Fibroblast of lung (primary cell): Measurements from ENCODE around the gene EML3. TPM values are rescaled to one million over a fixed set of nuclear protein-coding genes. Genes with fewer than 3 reads are reported as not detected.
A peak's percentile ranks its signal among the peaks of the same experiment; 100 is the strongest.

Source experiments
- DNase-seq, 2 donors: peaks; one replicate each; pipeline versions ENCODE4 v3.0.0 to v3.0.0-alpha.2; 2010; ENCODE audit warnings: low read depth in 2 of 2
- H2AFZ ChIP-seq: 2 replicates; pipeline ENCODE4 v1.5.1; 2012; ENCODE audit warnings: low read length, control low read depth, inconsistent platforms
- H3K27ac ChIP-seq: 2 replicates; pipeline ENCODE4 v1.5.1; 2011; ENCODE audit warnings: low read length, control low read depth; ENCODE audit not compliant: insufficient read depth
- H3K27me3 ChIP-seq: 2 replicates; pipeline ENCODE4 v1.5.1; 2011; ENCODE audit warnings: mild to moderate bottlenecking, low read length; ENCODE audit not compliant: control insufficient read depth, insufficient read depth
- H3K36me3 ChIP-seq: 2 replicates; pipeline ENCODE4 v1.5.1; 2011; ENCODE audit warnings: low read length; ENCODE audit not compliant: control insufficient read depth, insufficient read depth
- H3K4me1 ChIP-seq: 2 replicates; pipeline ENCODE4 v1.5.1; 2011; ENCODE audit warnings: low read length; ENCODE audit not compliant: control insufficient read depth, insufficient read depth; ENCODE audit errors: extremely low read depth
- H3K4me2 ChIP-seq: 2 replicates; pipeline ENCODE4 v1.5.1; 2011; ENCODE audit warnings: low read length, control low read depth; ENCODE audit not compliant: insufficient read depth; ENCODE audit errors: extremely low read depth
- H3K4me3 ChIP-seq, 4 experiments: fragments of 200-600 bp in 1 of 4; sonication (generic) in 1 of 4; replicated peaks in 1 of 4; 2 replicates each; pipeline ENCODE4 v1.5.1; 2011 to 2016; ENCODE audit warnings: low read length in 4 of 4, low read depth in 3 of 4, mild to moderate bottlenecking in 3 of 4, control low read depth in 2 of 4, inconsistent platforms in 1 of 4, mixed read lengths in 1 of 4; ENCODE audit not compliant: insufficient read depth in 1 of 4; ENCODE audit errors: control extremely low read depth in 1 of 4
- H3K79me2 ChIP-seq: 2 replicates; pipeline ENCODE4 v1.5.1; 2012; ENCODE audit warnings: mild to moderate bottlenecking, low read length, inconsistent platforms; ENCODE audit not compliant: control insufficient read depth, insufficient read depth
- H3K9ac ChIP-seq: 2 replicates; pipeline ENCODE4 v1.5.1; 2011; ENCODE audit warnings: mild to moderate bottlenecking, low read length, control low read depth; ENCODE audit not compliant: insufficient read depth
- H3K9me3 ChIP-seq: 2 replicates; pipeline ENCODE4 v1.5.1; 2012; ENCODE audit warnings: low read depth, low read length; ENCODE audit not compliant: control insufficient read depth, insufficient read depth
- H4K20me1 ChIP-seq: 2 replicates; pipeline ENCODE4 v1.5.1; 2011; ENCODE audit warnings: low read length; ENCODE audit not compliant: control insufficient read depth, insufficient read depth; ENCODE audit errors: extremely low read depth
- EZH2 ChIP-seq: IDR thresholded peaks from 2 replicates; pipeline ENCODE4 v1.5.1; 2012; ENCODE audit warnings: low read length, control low read depth, mild to moderate bottlenecking; ENCODE audit errors: missing control alignments
- polyA plus RNA-seq, 2 donors: library from polyadenylated mRNA; depleted of rRNA in 1 of 2; stranded (reverse) in 1 of 2; unstranded in 1 of 2; fragments of >200 nt; gene quantifications; 2 replicates each; pipeline ENCODE4 v1.2.1, GENCODE V29; 2011 to 2012; ENCODE audit warnings: missing spikeins in 1 of 2
- total RNA-seq: library from RNA; depleted of rRNA; stranded (reverse); fragments of >200 nt; gene quantifications from 2 replicates; pipeline ENCODE4 v1.2.1, GENCODE V29; 2014
- TF ChIP-seq, protein P1 (sequence below), 2 donors: IDR thresholded peaks in 1 of 2; conservative IDR thresholded peaks in 1 of 2; 1 replicate in 1 of 2; 2 replicates in 1 of 2; pipeline ENCODE4 v1.5.1; 2011 to 2012; ENCODE audit warnings: low read length in 2 of 2, control low read depth in 1 of 2, inconsistent platforms in 1 of 2, low read depth in 1 of 2, mild to moderate bottlenecking in 1 of 2

The EML3 gene
- total and polyA plus RNA-seq, 2 donors (not counting 1 experiment from before 2014, with no cell fraction given): 20.5 to 22.6 TPM

- Histone ChIP-seq H3K9ac (peak overlapping the region; percentile 61), H3K4me3 (peak overlapping the region; percentile 69 to 87 (median 79)), H4K20me1 (no peaks in the 10 kb centered on the region), H3K36me3 (peaks cover 9% of the 10 kb centered on the region), H3K4me2 (peak overlapping the region; percentile 93), H3K4me1 (peaks cover 12% of the 10 kb centered on the region), H3K9me3 (no peaks in the 10 kb centered on the region), H3K79me2 (no peaks in the 10 kb centered on the region), H2AFZ (peak overlapping the region; percentile 79), H3K27me3 (no peaks in the 10 kb centered on the region), H3K27ac (peak overlapping the region; percentile 83)
- DNase-seq: peak; percentile 74 to 78
- TF ChIP-seq EZH2: no peak
- TF ChIP-seq, protein P1, sequence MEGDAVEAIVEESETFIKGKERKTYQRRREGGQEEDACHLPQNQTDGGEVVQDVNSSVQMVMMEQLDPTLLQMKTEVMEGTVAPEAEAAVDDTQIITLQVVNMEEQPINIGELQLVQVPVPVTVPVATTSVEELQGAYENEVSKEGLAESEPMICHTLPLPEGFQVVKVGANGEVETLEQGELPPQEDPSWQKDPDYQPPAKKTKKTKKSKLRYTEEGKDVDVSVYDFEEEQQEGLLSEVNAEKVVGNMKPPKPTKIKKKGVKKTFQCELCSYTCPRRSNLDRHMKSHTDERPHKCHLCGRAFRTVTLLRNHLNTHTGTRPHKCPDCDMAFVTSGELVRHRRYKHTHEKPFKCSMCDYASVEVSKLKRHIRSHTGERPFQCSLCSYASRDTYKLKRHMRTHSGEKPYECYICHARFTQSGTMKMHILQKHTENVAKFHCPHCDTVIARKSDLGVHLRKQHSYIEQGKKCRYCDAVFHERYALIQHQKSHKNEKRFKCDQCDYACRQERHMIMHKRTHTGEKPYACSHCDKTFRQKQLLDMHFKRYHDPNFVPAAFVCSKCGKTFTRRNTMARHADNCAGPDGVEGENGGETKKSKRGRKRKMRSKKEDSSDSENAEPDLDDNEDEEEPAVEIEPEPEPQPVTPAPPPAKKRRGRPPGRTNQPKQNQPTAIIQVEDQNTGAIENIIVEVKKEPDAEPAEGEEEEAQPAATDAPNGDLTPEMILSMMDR (conservative IDR thresholded peaks at IDR 0.05 in 1 of 2, IDR thresholded peaks at IDR 0.05 in 1 of 2; ENCODE audit: low read depth in 1 of 2, low read length in 2 of 2): peak in 1 of 2 donors; percentile 7
These were observed 740 bp downstream of the EML3 start for GRCh38 chr11:62611705-62612365.

DNA sequence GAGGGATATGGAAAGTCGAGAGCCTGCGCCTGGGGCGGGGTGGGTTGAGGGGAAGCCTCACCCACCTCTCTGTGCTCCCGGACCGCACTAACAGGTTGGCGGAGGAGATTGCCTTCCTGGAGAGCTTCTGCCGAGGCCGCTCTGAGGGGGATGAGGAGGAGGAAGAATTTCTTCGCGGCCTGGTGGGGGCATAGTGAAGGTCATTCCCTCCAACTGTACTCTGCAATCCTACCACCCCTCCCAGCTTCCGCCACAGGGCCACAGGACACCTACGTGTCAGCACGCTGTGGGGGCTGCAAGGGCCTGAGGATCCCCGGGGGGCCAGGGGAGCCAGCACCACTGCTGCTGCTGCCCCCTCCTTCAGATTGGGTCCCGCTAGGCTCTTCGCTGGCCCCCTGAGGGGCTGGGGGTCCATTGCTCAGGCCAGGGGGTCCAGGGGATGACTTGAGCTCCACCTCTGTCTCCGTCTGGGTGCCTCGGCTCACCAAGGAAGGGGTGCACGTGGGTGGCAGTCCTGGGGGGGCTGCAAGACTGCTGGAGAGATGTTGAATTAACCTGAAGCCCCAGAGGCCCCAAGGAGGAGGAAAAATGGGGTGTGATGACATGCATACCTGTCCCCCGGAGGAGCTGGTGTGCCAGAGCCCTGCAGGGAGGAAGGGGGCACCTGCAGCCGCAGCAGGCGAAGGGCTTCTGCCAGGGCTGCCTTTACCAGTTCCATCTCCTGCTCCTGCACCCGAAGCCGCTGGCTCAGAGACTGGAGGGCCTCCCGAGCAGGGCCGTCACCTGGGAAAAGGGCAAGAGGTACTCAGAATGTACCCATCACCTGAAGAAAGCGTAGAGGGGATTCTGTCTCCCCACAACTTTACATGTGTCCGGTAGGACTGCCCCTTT lies 1.5 kb downstream of the EML3 start:
- Histone ChIP-seq H3K9ac (peak overlapping the region; percentile 61), H3K4me3 (peak overlapping the region; percentile 69 to 87 (median 79)), H3K79me2 (no peaks in the 10 kb centered on the region), H2AFZ (peak overlapping the region; percentile 79), H4K20me1 (no peaks in the 10 kb centered on the region), H3K27me3 (no peaks in the 10 kb centered on the region), H3K4me1 (peaks cover 12% of the 10 kb centered on the region), H3K9me3 (no peaks in the 10 kb centered on the region), H3K4me2 (peak overlapping the region; percentile 93), H3K36me3 (peaks cover 4% of the 10 kb centered on the region), H3K27ac (peak overlapping the region; percentile 83)
- DNase-seq: no peak
- no peak for TF ChIP-seq EZH2
- TF ChIP-seq, protein P1 (conservative IDR thresholded peaks at IDR 0.05 in 1 of 2, IDR thresholded peaks at IDR 0.05 in 1 of 2; ENCODE audit: low read depth in 1 of 2, low read length in 2 of 2): no peak

DNA sequence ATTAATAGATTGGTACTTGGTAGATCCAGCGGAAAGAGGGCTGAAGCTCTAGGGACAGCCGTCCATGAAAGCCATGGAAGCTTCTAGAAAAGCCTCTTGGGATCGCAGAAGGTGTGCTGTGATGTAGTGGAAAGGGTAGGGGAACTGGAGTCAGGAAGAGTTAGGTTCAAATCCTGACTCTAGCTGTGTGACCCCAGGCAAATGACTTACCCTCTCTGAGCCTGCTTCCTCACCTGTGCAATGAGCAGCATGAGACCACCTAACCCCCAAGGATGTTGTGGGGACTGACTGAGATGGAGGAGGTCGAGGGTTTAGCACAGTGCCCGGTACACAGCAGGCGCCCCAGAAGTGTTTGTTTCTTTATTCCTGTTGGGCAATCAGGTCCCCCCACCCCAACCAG lies 2.2 kb downstream of the EML3 start:
- DNase-seq: no peak
- Histone ChIP-seq H3K9me3 (no peaks in the 10 kb centered on the region), H3K9ac (no peak overlapping the region), H4K20me1 (no peaks in the 10 kb centered on the region), H3K36me3 (peaks cover 8% of the 10 kb centered on the region), H3K4me1 (peaks cover 12% of the 10 kb centered on the region), H3K4me2 (no peak overlapping the region), H3K27me3 (no peaks in the 10 kb centered on the region), H3K4me3 (no peak overlapping the region), H3K79me2 (no peaks in the 10 kb centered on the region), H2AFZ (no peak overlapping the region), H3K27ac (no peak overlapping the region)
- TF ChIP-seq EZH2: no peak
- TF ChIP-seq, protein P1 (conservative IDR thresholded peaks at IDR 0.05 in 1 of 2, IDR thresholded peaks at IDR 0.05 in 1 of 2; ENCODE audit: low read depth in 1 of 2, low read length in 2 of 2): no peak
